Measurements from ENCODE around the gene EPB41L4B.
"Not testable (repeated sequence)": the region's sequence is repeated elsewhere in the genome, so short reads cannot be mapped to it uniquely, and the experiment has no call there.

EPB41L4B gene

GRCh38 chr9:109320742-109321448, at the start of gene EPB41L4B:
Gene EPB41L4B (minus strand): TSS chr9:109321059. CDS start chr9:109320446, 613 bp downstream.
- peak; percentile 92 for DNase-seq

GRCh38 chr9:109369285-109369684, 48.4 kb upstream of the EPB41L4B start:
- DNase-seq = no peak

- DNase-seq = no peak
These were observed 39.9 kb upstream of the EPB41L4B start for GRCh38 chr9:109360771-109361170.

- DNase-seq = not testable (repeated sequence)
These were observed 38.2 kb upstream of the EPB41L4B start for GRCh38 chr9:109358968-109359603.

- DNase-seq = no peak
These were observed 34.9 kb upstream of the EPB41L4B start for GRCh38 chr9:109355564-109356297.

GRCh38 chr9:109354190-109354589, 33.3 kb upstream of the EPB41L4B start:
- DNase-seq = no peak

- DNase-seq = no peak
These were observed 30.2 kb upstream of the EPB41L4B start for GRCh38 chr9:109351032-109351431.

GRCh38 chr9:109349421-109349846, 28.6 kb upstream of the EPB41L4B start:
- DNase-seq = no peak

- no peak for DNase-seq
These were observed 26.0 kb upstream of the EPB41L4B start for GRCh38 chr9:109346904-109347303.

GRCh38 chr9:109344866-109345265, 24.0 kb upstream of the EPB41L4B start:
- no peak for DNase-seq

- DNase-seq = no peak
These were observed 22.0 kb upstream of the EPB41L4B start for GRCh38 chr9:109342878-109343277.

- DNase-seq = no peak
These were observed 20.7 kb upstream of the EPB41L4B start for GRCh38 chr9:109341561-109341960.

- DNase-seq = not testable (repeated sequence)
These were observed 20.1 kb upstream of the EPB41L4B start for GRCh38 chr9:109340979-109341378.

GRCh38 chr9:109336409-109336808, 15.6 kb upstream of the EPB41L4B start:
- no peak for DNase-seq

- no peak for DNase-seq
These were observed 15.1 kb upstream of the EPB41L4B start for GRCh38 chr9:109335929-109336328.

- DNase-seq = no peak
These were observed 14.3 kb upstream of the EPB41L4B start for GRCh38 chr9:109335121-109335520.

GRCh38 chr9:109331353-109331752, 10.5 kb upstream of the EPB41L4B start:
- no peak for DNase-seq

- DNase-seq = no peak
These were observed 8.9 kb upstream of the EPB41L4B start for GRCh38 chr9:109329638-109330258.

- DNase-seq = no peak
These were observed 8.2 kb upstream of the EPB41L4B start for GRCh38 chr9:109328978-109329637.

GRCh38 chr9:109325089-109325488, 4.2 kb upstream of the EPB41L4B start:
- DNase-seq = no peak

- no peak for DNase-seq
These were observed 2.9 kb upstream of the EPB41L4B start for GRCh38 chr9:109323771-109324170.

GRCh38 chr9:109321727-109322126, 868 bp upstream of the EPB41L4B start:
- no peak for DNase-seq

GRCh38 chr9:109320331-109320741, 523 bp downstream of the EPB41L4B start:
- no peak for DNase-seq

Measured in activated CD8-positive, alpha-beta memory T cell treated with anti-CD3 and anti-CD28 coated beads for 24 hours (primary cell).